NCI-H446 (cell line): Measurements from ENCODE around the gene DDR2.

Experiments
- DNase-seq, 2 experiments: peaks; one replicate each; lab custom pipeline; 2025; lab: John Stamatoyannopoulos, UW

The DDR2 gene

GRCh38 chr1:162697140-162697895 is 65.1 kb downstream of the DDR2 start:
- DNase-seq: no peak

GRCh38 chr1:162699366-162699765 is 67.1 kb downstream of the DDR2 start:
- no peak for DNase-seq

GRCh38 chr1:162700131-162700530 is 67.9 kb downstream of the DDR2 start:
- DNase-seq: no peak

- DNase-seq: no peak
Measured at GRCh38 chr1:162701286-162701685, 69.0 kb downstream of the DDR2 start.

GRCh38 chr1:162702628-162703027 is 70.4 kb downstream of the DDR2 start:
- DNase-seq: no peak

- peak in 1 of 2 experiments; percentile 22 for DNase-seq
Measured at GRCh38 chr1:162703708-162704107, 71.4 kb downstream of the DDR2 start.

GRCh38 chr1:162704673-162705424 is 72.6 kb downstream of the DDR2 start:
- peak in 1 of 2 experiments; percentile 39 for DNase-seq

GRCh38 chr1:162706003-162706402 is 73.7 kb downstream of the DDR2 start:
- no peak for DNase-seq

GRCh38 chr1:162706606-162707005 is 74.3 kb downstream of the DDR2 start:
- DNase-seq: peak; percentile 43 to 83

- no peak for DNase-seq
Measured at GRCh38 chr1:162708286-162708685, 76.0 kb downstream of the DDR2 start.

GRCh38 chr1:162709132-162709860 is 77.0 kb downstream of the DDR2 start:
- DNase-seq: no peak

- DNase-seq: no peak
Measured at GRCh38 chr1:162709870-162710269, 77.6 kb downstream of the DDR2 start.

- no peak for DNase-seq
Measured at GRCh38 chr1:162710345-162710744, 78.1 kb downstream of the DDR2 start.

- DNase-seq: no peak
Measured at GRCh38 chr1:162710780-162711465, 78.7 kb downstream of the DDR2 start.

- no peak for DNase-seq
Measured at GRCh38 chr1:162712317-162713029, 80.2 kb downstream of the DDR2 start.

GRCh38 chr1:162716123-162716522 is 83.9 kb downstream of the DDR2 start:
- DNase-seq: peak in 1 of 2 experiments; percentile 44

- DNase-seq: no peak
Measured at GRCh38 chr1:162716552-162716951, 84.3 kb downstream of the DDR2 start.

- DNase-seq: no peak
Measured at GRCh38 chr1:162717548-162718184, 85.4 kb downstream of the DDR2 start.

GRCh38 chr1:162719678-162720077 is 87.4 kb downstream of the DDR2 start:
- no peak for DNase-seq

- no peak for DNase-seq
Measured at GRCh38 chr1:162720996-162721395, 88.7 kb downstream of the DDR2 start.

GRCh38 chr1:162721471-162721870 is 89.2 kb downstream of the DDR2 start:
- no peak for DNase-seq
